NCI-H69 (cell line): ENCODE results near the gene KRTAP12-2.

Experiments used
- DNase-seq: peaks from one replicate; lab custom pipeline; 2025; lab: John Stamatoyannopoulos, UW

The KRTAP12-2 gene

GRCh38 chr21:44666401-44667320 is at the start of gene KRTAP12-2:
TSS of gene KRTAP12-2 (minus strand) at chr21:44666927. CDS start at chr21:44666886, 41 bp downstream.
- DNase-seq, result peak; percentile 96

GRCh38 chr21:44714905-44715304 is 48.2 kb upstream of the KRTAP12-2 start:
- no peak for DNase-seq

GRCh38 chr21:44713846-44714245 is 47.1 kb upstream of the KRTAP12-2 start:
- DNase-seq, result no peak

- no peak for DNase-seq
Measured at GRCh38 chr21:44713130-44713529, 46.4 kb upstream of the KRTAP12-2 start.

- no peak for DNase-seq
Measured at GRCh38 chr21:44712203-44713028, 45.7 kb upstream of the KRTAP12-2 start.

GRCh38 chr21:44711327-44712202 is 44.8 kb upstream of the KRTAP12-2 start, which contains the start of gene TSPEAR:
TSS of gene TSPEAR (minus strand) at chr21:44711572. CDS start at chr21:44711514, 58 bp downstream.
- DNase-seq, result peak; percentile 85

- DNase-seq, result peak; percentile 98
Measured at GRCh38 chr21:44710756-44711326, 44.1 kb upstream of the KRTAP12-2 start.

- DNase-seq, result peak; percentile 60
Measured at GRCh38 chr21:44710294-44710665, 43.6 kb upstream of the KRTAP12-2 start.

- DNase-seq, result peak; percentile 84
Measured at GRCh38 chr21:44709426-44710293, 42.9 kb upstream of the KRTAP12-2 start.

GRCh38 chr21:44708866-44709425 is 42.2 kb upstream of the KRTAP12-2 start:
- no peak for DNase-seq

- DNase-seq, result no peak
Measured at GRCh38 chr21:44708213-44708865, 41.6 kb upstream of the KRTAP12-2 start.

- DNase-seq, result no peak
Measured at GRCh38 chr21:44706706-44707581, 40.2 kb upstream of the KRTAP12-2 start.

- no peak for DNase-seq
Measured at GRCh38 chr21:44706026-44706705, 39.4 kb upstream of the KRTAP12-2 start.

GRCh38 chr21:44704636-44705001 is 37.9 kb upstream of the KRTAP12-2 start:
- DNase-seq, result no peak

- no peak for DNase-seq
Measured at GRCh38 chr21:44703731-44704635, 37.3 kb upstream of the KRTAP12-2 start.

GRCh38 chr21:44702973-44703730 is 36.4 kb upstream of the KRTAP12-2 start:
- peak; percentile 95 for DNase-seq
